GM23338 (cell line): ENCODE data around the gene GLG1. TPM values are rescaled to one million over a fixed set of nuclear protein-coding genes. Genes with fewer than 3 reads are reported as not detected.

ENCODE experiments used
- ATAC-seq: fragments of 200-7000 bp; cut with Tn5 transposase; 3 replicates; pipeline ENCODE4 v1.9.1; 2020
- DNase-seq: peaks from one replicate; pipeline ENCODE4 v3.0.0-alpha.2; 2015; ENCODE audit warnings: low spot score
- H2AFZ ChIP-seq: fragments of 200-600 bp; sonication (generic); 2 replicates; pipeline ENCODE4 v1.8.0; 2016; ENCODE audit warnings: antibody characterized with exemption, mild to moderate bottlenecking, moderate library complexity
- H3F3A ChIP-seq: fragments of 200-600 bp; sonication (generic); replicated peaks from 2 replicates; pipeline ENCODE4 v1.8.0; 2017; ENCODE audit warnings: antibody characterized with exemption, mixed run types, low read depth
- H3K27ac ChIP-seq: fragments of 200-600 bp; sonication (generic); 2 replicates; pipeline ENCODE4 v1.6.1; 2016; ENCODE audit warnings: low read depth
- H3K27me3 ChIP-seq: fragments of 200-600 bp; sonication (generic); 2 replicates; pipeline ENCODE4 v1.8.0; 2016; ENCODE audit warnings: mild to moderate bottlenecking, mixed run types, moderate library complexity; ENCODE audit not compliant: insufficient read depth
- H3K36me3 ChIP-seq: fragments of 200-600 bp; sonication (generic); 2 replicates; pipeline ENCODE4 v1.8.0; 2016; ENCODE audit warnings: mild to moderate bottlenecking; ENCODE audit not compliant: insufficient read depth
- H3K4me1 ChIP-seq: fragments of 200-600 bp; sonication (generic); 2 replicates; pipeline ENCODE4 v1.8.0; 2016; ENCODE audit warnings: mild to moderate bottlenecking, moderate library complexity; ENCODE audit not compliant: insufficient read depth
- H3K4me2 ChIP-seq: fragments of 200-600 bp; sonication (generic); 2 replicates; pipeline ENCODE4 v1.7.1; 2017; ENCODE audit warnings: mixed run types
- H3K4me3 ChIP-seq: fragments of 200-600 bp; sonication (generic); 2 replicates; pipeline ENCODE4 v1.6.1; 2016; ENCODE audit warnings: mixed run types
- H3K79me2 ChIP-seq: fragments of 200-600 bp; sonication (generic); replicated peaks from 2 replicates; pipeline ENCODE4 v1.8.0; 2017; ENCODE audit warnings: mild to moderate bottlenecking; ENCODE audit not compliant: insufficient read depth
- H3K9me2 ChIP-seq: fragments of 200-600 bp; sonication (generic); 2 replicates; pipeline ENCODE4 v1.8.0; 2017; ENCODE audit not compliant: insufficient read depth
- H4K20me1 ChIP-seq: fragments of 200-600 bp; sonication (generic); replicated peaks from 2 replicates; pipeline ENCODE4 v1.8.0; 2017; ENCODE audit warnings: mild to moderate bottlenecking; ENCODE audit not compliant: insufficient read depth
- H3K27ac Mint-ChIP-seq: 2 replicates; pipeline ENCODE4 v1.8.0; 2020; ENCODE audit warnings: inconsistent platforms, mild to moderate bottlenecking, moderate library complexity, mixed read lengths
- H3K27me3 Mint-ChIP-seq: 3 replicates; pipeline ENCODE4 v1.8.0; 2022; ENCODE audit warnings: low read depth, mild to moderate bottlenecking, moderate library complexity, mixed read lengths, inconsistent platforms; ENCODE audit not compliant: insufficient read depth, poor library complexity
- H3K36me3 Mint-ChIP-seq: 3 replicates; pipeline ENCODE4 v1.8.0; 2021; ENCODE audit warnings: low read depth, mild to moderate bottlenecking, inconsistent platforms, moderate library complexity, mixed read lengths
- H3K4me1 Mint-ChIP-seq: 3 replicates; pipeline ENCODE4 v1.8.0; 2020; ENCODE audit warnings: mild to moderate bottlenecking, inconsistent platforms, mixed read lengths
- H3K4me3 Mint-ChIP-seq: 3 replicates; pipeline ENCODE4 v1.8.0; 2021; ENCODE audit warnings: moderate library complexity, mild to moderate bottlenecking, inconsistent platforms, mixed read lengths
- H3K9me3 Mint-ChIP-seq: 3 replicates; pipeline ENCODE4 v1.8.0; 2020; ENCODE audit warnings: moderate library complexity, mild to moderate bottlenecking, inconsistent platforms, mixed read lengths
- CREB1 ChIP-seq: fragments of 250-450 bp; sonication (Bioruptor Pico); IDR thresholded peaks from 2 replicates; pipeline ENCODE4 v1.5.0; 2020; ENCODE audit warnings: low read depth, mild to moderate bottlenecking, moderate library complexity
- EZH2 ChIP-seq: fragments of 200-600 bp; sonication (generic); IDR thresholded peaks from one replicate; pipeline ENCODE4 v1.8.0; 2017; ENCODE audit warnings: antibody characterized with exemption, mild to moderate bottlenecking, low read depth; ENCODE audit not compliant: unreplicated experiment
- EZH2phosphoT487 ChIP-seq: fragments of 200-600 bp; sonication (generic); IDR thresholded peaks from one replicate; pipeline ENCODE4 v1.8.1; 2018; ENCODE audit warnings: antibody characterized with exemption; ENCODE audit not compliant: unreplicated experiment
- JUNB ChIP-seq: IDR thresholded peaks from one replicate; pipeline ENCODE4 v1.6.1; 2016; ENCODE audit warnings: antibody characterized with exemption; ENCODE audit not compliant: unreplicated experiment
- NANOG ChIP-seq: IDR thresholded peaks from 2 replicates; pipeline ENCODE4 v1.6.1; 2016; ENCODE audit warnings: antibody characterized with exemption, borderline replicate concordance
- POLR2AphosphoS5 ChIP-seq: IDR thresholded peaks from 2 replicates; pipeline ENCODE4 v1.6.1; 2016; ENCODE audit warnings: antibody characterized with exemption, low read depth
- STAT1 ChIP-seq: IDR thresholded peaks from one replicate; pipeline ENCODE4 v1.6.1; 2016; ENCODE audit warnings: antibody characterized with exemption; ENCODE audit not compliant: unreplicated experiment
- ZNF114 ChIP-seq: fragments of 250-450 bp; sonication (Bioruptor Pico); IDR thresholded peaks from 2 replicates; pipeline ENCODE4 v1.5.0; 2020; ENCODE audit warnings: mild to moderate bottlenecking, moderate library complexity
- ZNF331 ChIP-seq: fragments of 250-450 bp; sonication (Bioruptor Pico); IDR thresholded peaks from 2 replicates; pipeline ENCODE4 v1.5.0; 2020; ENCODE audit warnings: low read depth, mild to moderate bottlenecking, moderate library complexity
- polyA plus RNA-seq: library from polyadenylated mRNA; unstranded; fragments of >200 nt; fragmentation: Nextera tagmentation; extraction: Ambion mirVana; gene quantifications from 2 replicates; pipeline ENCODE4 v1.2.1, GENCODE V29; 2016
- total RNA-seq: library from RNA; depleted of rRNA; stranded (reverse); fragments of >200 nt; shearing (Covaris generic); gene quantifications from 2 replicates; pipeline ENCODE4 v1.2.3, GENCODE V29; 2014
- TF ChIP-seq, protein P1 (sequence below): IDR thresholded peaks from one replicate; pipeline ENCODE4 v1.6.1; 2018; ENCODE audit warnings: antibody characterized with exemption; ENCODE audit not compliant: unreplicated experiment
- TF ChIP-seq, protein P2 (sequence below), 2 experiments: fragments of 200-600 bp in 1 of 2; sonication (generic) in 1 of 2; conservative IDR thresholded peaks; 2 replicates each; pipeline versions ENCODE4 v1.5.1 to v1.6.1; 2016 to 2017; ENCODE audit warnings: antibody characterized with exemption in 2 of 2, low read depth in 2 of 2, mild to moderate bottlenecking in 2 of 2, moderate library complexity in 1 of 2

GLG1 gene
- total and polyA plus RNA-seq, 2 experiments from 2014 or later: 61.2 to 211 TPM

DNA sequence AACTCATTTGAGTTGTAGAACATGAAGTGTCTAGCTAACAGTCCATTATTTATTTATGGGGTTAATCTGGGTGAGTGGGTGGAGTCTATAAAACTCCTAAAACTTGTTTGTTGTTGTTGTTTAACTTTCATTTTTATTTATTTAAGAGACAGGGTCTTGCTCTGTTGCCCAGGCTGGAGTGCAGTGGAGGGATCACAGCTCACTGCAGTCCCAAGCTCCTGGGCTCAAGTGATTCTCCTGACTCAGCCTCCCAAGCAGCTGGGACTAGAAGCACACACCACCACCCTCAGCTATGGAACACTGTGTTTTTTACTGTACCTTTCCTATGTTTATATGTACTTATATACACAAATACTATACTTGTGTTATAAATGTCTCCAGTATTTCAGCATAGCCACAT, 107.8 kb downstream of the GLG1 start:
- Histone ChIP-seq H3K4me1 (no peaks in the 10 kb centered on the region), H4K20me1 (peaks cover 15% of the 10 kb centered on the region), H2AFZ (no peak overlapping the region), H3K79me2 (peaks cover 4% of the 10 kb centered on the region; the same call in 1 of the 2 replicates), H3K4me3 (no peak overlapping the region), H3F3A (no peaks in the 10 kb centered on the region), H3K36me3 (peaks cover 17% of the 10 kb centered on the region), H3K27ac (no peak overlapping the region), H3K27me3 (no peaks in the 10 kb centered on the region), H3K4me2 (no peak overlapping the region), H3K9me2 (no peaks in the 10 kb centered on the region)
- Mint-ChIP-seq H3K27me3 (peaks cover 2% of the 10 kb centered on the region), H3K36me3 (peaks cover 28% of the 10 kb centered on the region; the same call in 2 of the 3 replicates), H3K4me1 (no peaks in the 10 kb centered on the region), H3K9me3 (no peaks in the 10 kb centered on the region), H3K4me3 (no peak overlapping the region), H3K27ac (no peak overlapping the region)
- ATAC-seq: no peak
- no peak for TF ChIP-seq NANOG
- TF ChIP-seq, protein P1, sequence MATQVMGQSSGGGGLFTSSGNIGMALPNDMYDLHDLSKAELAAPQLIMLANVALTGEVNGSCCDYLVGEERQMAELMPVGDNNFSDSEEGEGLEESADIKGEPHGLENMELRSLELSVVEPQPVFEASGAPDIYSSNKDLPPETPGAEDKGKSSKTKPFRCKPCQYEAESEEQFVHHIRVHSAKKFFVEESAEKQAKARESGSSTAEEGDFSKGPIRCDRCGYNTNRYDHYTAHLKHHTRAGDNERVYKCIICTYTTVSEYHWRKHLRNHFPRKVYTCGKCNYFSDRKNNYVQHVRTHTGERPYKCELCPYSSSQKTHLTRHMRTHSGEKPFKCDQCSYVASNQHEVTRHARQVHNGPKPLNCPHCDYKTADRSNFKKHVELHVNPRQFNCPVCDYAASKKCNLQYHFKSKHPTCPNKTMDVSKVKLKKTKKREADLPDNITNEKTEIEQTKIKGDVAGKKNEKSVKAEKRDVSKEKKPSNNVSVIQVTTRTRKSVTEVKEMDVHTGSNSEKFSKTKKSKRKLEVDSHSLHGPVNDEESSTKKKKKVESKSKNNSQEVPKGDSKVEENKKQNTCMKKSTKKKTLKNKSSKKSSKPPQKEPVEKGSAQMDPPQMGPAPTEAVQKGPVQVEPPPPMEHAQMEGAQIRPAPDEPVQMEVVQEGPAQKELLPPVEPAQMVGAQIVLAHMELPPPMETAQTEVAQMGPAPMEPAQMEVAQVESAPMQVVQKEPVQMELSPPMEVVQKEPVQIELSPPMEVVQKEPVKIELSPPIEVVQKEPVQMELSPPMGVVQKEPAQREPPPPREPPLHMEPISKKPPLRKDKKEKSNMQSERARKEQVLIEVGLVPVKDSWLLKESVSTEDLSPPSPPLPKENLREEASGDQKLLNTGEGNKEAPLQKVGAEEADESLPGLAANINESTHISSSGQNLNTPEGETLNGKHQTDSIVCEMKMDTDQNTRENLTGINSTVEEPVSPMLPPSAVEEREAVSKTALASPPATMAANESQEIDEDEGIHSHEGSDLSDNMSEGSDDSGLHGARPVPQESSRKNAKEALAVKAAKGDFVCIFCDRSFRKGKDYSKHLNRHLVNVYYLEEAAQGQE: no peak
- no peak for DNase-seq

DNA sequence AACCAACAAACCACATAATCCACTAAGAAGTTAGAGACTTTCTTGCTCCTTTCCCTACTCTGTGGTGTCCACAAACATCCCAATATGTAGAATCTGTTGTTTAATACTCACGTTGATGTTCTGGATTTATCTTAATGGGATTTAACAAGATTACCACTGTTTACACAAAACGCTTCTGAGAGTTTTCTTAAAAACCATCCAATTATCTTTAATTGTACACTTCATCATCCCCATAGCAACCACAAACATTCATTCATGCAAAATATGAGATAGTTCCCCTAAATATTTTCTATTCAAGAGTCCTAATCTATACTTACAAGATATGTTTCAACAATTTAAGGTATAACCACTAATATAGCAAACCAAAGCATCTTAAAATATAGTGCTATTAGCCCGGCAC, 109.2 kb downstream of the GLG1 start:
- Mint-ChIP-seq H3K9me3 (no peaks in the 10 kb centered on the region), H3K27ac (no peak overlapping the region), H3K4me1 (no peaks in the 10 kb centered on the region), H3K4me3 (no peak overlapping the region), H3K36me3 (peaks cover 23% of the 10 kb centered on the region; the same call in 2 of the 3 replicates), H3K27me3 (peaks cover 2% of the 10 kb centered on the region)
- Histone ChIP-seq H3F3A (no peaks in the 10 kb centered on the region), H3K4me1 (no peaks in the 10 kb centered on the region), H3K36me3 (peaks cover 11% of the 10 kb centered on the region), H3K9me2 (no peaks in the 10 kb centered on the region), H3K27ac (no peak overlapping the region), H2AFZ (no peak overlapping the region), H3K27me3 (no peaks in the 10 kb centered on the region), H4K20me1 (peaks cover 9% of the 10 kb centered on the region), H3K4me2 (no peak overlapping the region), H3K4me3 (no peak overlapping the region), H3K79me2 (peaks cover 4% of the 10 kb centered on the region; the same call in 1 of the 2 replicates)
- DNase-seq (no peak), ATAC-seq (no peak)
- TF ChIP-seq CREB1 (CRISPR knock-in tag) (no peak), EZH2 (no peak)

DNA sequence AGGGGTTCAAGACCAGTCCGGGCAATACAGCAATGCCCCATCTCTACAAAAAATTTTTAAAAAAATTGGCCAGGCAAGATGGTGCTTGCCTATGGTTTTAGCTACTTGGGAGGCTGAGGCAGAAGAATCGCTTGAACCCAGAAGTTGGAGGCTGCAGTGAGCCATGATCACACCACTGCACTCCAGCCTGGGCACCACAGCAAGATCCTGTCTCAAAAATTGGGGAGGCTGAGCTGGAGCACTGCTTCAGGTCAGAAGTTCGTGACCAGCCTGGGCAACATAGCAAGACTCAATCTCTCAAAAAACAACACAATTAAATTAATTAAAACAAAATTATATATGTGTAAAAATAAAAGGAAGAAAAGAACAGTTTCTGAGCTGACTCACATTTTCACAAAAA, 110.9 kb downstream of the GLG1 start:
- peaks cover 11% of the 10 kb centered on the region for H3K36me3 ChIP-seq
- Mint-ChIP-seq H3K4me1 (no peaks in the 10 kb centered on the region), H3K27ac (no peak overlapping the region), H3K36me3 (peaks cover 30% of the 10 kb centered on the region), H3K27me3 (peaks cover 2% of the 10 kb centered on the region), H3K9me3 (no peaks in the 10 kb centered on the region), H3K4me3 (no peak overlapping the region)
- H3F3A ChIP-seq: no peaks in the 10 kb centered on the region
- peaks cover 9% of the 10 kb centered on the region for H4K20me1 ChIP-seq
- DNase-seq (no peak), ATAC-seq (no peak)
- no peak overlapping the region for H3K27ac ChIP-seq
- H3K4me2 ChIP-seq: no peak overlapping the region
- H3K27me3 ChIP-seq: no peaks in the 10 kb centered on the region
- no peaks in the 10 kb centered on the region for H3K4me1 ChIP-seq
- no peak overlapping the region for H2AFZ ChIP-seq
- peaks cover 4% of the 10 kb centered on the region; the same call in 1 of the 2 replicates for H3K79me2 ChIP-seq
- H3K4me3 ChIP-seq: no peak overlapping the region
- H3K9me2 ChIP-seq: no peaks in the 10 kb centered on the region
- TF ChIP-seq POLR2AphosphoS5 (no peak), ZNF114 (no peak), NANOG (no peak), CREB1 (CRISPR knock-in tag) (no peak), ZNF331 (CRISPR knock-in tag) (no peak), EZH2phosphoT487 (no peak), JUNB (no peak), STAT1 (no peak)
- TF ChIP-seq, protein P2, sequence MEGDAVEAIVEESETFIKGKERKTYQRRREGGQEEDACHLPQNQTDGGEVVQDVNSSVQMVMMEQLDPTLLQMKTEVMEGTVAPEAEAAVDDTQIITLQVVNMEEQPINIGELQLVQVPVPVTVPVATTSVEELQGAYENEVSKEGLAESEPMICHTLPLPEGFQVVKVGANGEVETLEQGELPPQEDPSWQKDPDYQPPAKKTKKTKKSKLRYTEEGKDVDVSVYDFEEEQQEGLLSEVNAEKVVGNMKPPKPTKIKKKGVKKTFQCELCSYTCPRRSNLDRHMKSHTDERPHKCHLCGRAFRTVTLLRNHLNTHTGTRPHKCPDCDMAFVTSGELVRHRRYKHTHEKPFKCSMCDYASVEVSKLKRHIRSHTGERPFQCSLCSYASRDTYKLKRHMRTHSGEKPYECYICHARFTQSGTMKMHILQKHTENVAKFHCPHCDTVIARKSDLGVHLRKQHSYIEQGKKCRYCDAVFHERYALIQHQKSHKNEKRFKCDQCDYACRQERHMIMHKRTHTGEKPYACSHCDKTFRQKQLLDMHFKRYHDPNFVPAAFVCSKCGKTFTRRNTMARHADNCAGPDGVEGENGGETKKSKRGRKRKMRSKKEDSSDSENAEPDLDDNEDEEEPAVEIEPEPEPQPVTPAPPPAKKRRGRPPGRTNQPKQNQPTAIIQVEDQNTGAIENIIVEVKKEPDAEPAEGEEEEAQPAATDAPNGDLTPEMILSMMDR (conservative IDR thresholded peaks at IDR 0.05; ENCODE audit: low read depth in 2 of 2): no peak
